Activated CD4-positive, alpha-beta T cell treated with anti-CD3 and anti-CD28 coated beads, Interleukin-2, amount 50 U/mL, for 48 hours (primary cell): ENCODE results near the gene TAOK1.

Experiments
- DNase-seq, 2 experiments: peaks; one replicate each; pipeline ENCODE4 v3.0.0-alpha.2; 2020

TAOK1 gene

GRCh38 chr17:29586676-29587469, 196.7 kb downstream of the TAOK1 start:
- no peak for DNase-seq

GRCh38 chr17:29587591-29587990, 197.4 kb downstream of the TAOK1 start:
- no peak for DNase-seq

- DNase-seq, result no peak
Observed at GRCh38 chr17:29588017-29588561, 197.9 kb downstream of the TAOK1 start.

GRCh38 chr17:29588562-29589411, 198.6 kb downstream of the TAOK1 start:
- DNase-seq, result peak; percentile 50 to 61

- peak; percentile 77 to 84 for DNase-seq
Observed at GRCh38 chr17:29589524-29590410, 199.6 kb downstream of the TAOK1 start, which contains the start of gene GIT1. Gene GIT1 (minus strand): TSS chr17:29589648. CDS start chr17:29589378, 270 bp downstream.

- no peak for DNase-seq
Observed at GRCh38 chr17:29590411-29591145, 200.4 kb downstream of the TAOK1 start.

GRCh38 chr17:29591146-29591736, 201.1 kb downstream of the TAOK1 start:
- DNase-seq, result peak; percentile 56 to 62

GRCh38 chr17:29591737-29592608, 201.8 kb downstream of the TAOK1 start:
- peak; percentile 90 to 93 for DNase-seq

GRCh38 chr17:29592850-29593551, 202.8 kb downstream of the TAOK1 start, which contains the start of gene ANKRD13B:
Gene ANKRD13B (plus strand): TSS chr17:29593132. CDS start chr17:29593622, 490 bp downstream.
- peak; percentile 57 to 70 for DNase-seq

- peak in 1 of 2 experiments; percentile 38 for DNase-seq
Observed at GRCh38 chr17:29593591-29594518, 203.7 kb downstream of the TAOK1 start.

- no peak for DNase-seq
Observed at GRCh38 chr17:29594519-29595090, 204.4 kb downstream of the TAOK1 start.

- no peak for DNase-seq
Observed at GRCh38 chr17:29595107-29595942, 205.2 kb downstream of the TAOK1 start.

GRCh38 chr17:29595943-29596774, 206.0 kb downstream of the TAOK1 start:
- no peak for DNase-seq

- DNase-seq, result no peak
Observed at GRCh38 chr17:29596811-29597210, 206.6 kb downstream of the TAOK1 start.

GRCh38 chr17:29597361-29598172, 207.4 kb downstream of the TAOK1 start:
- no peak for DNase-seq
